Mesothelial cell of epicardium (in vitro differentiated cells): ENCODE data around the gene NPSR1. TPM values are rescaled to one million over a fixed set of nuclear protein-coding genes. Genes with fewer than 3 reads are reported as not detected.

ENCODE experiments used
- DNase-seq, 2 experiments: peaks; one replicate each; pipeline ENCODE4 v3.0.0; 2021; ENCODE audit warnings: low spot score in 2 of 2; ENCODE audit not compliant: unreplicated experiment in 2 of 2
- H3K27ac Mint-ChIP-seq: 2 replicates; pipeline ENCODE4 v1.8.0; 2021; ENCODE audit warnings: mixed read lengths
- H3K27me3 Mint-ChIP-seq: 2 replicates; pipeline ENCODE4 v1.8.0; 2021; ENCODE audit warnings: low read depth, mixed read lengths
- H3K36me3 Mint-ChIP-seq: 2 replicates; pipeline ENCODE4 v1.8.0; 2021; ENCODE audit warnings: mixed read lengths
- H3K4me1 Mint-ChIP-seq: 2 replicates; pipeline ENCODE4 v1.8.0; 2021; ENCODE audit warnings: mixed read lengths
- H3K4me3 Mint-ChIP-seq: 2 replicates; pipeline ENCODE4 v1.8.0; 2021; ENCODE audit warnings: mild to moderate bottlenecking, moderate library complexity, mixed read lengths
- H3K9me3 Mint-ChIP-seq: 2 replicates; pipeline ENCODE4 v1.8.0; 2021; ENCODE audit warnings: mixed read lengths
- total RNA-seq: library from RNA; stranded (reverse); gene quantifications from 3 replicates; pipeline ENCODE4 v1.2.1, GENCODE V29; 2021
- TF ChIP-seq, protein P1 (sequence below): fragments of 200-600 bp; sonication (generic); IDR thresholded peaks from one replicate; pipeline ENCODE4 v1.5.0; 2021; ENCODE audit warnings: antibody characterized with exemption; ENCODE audit not compliant: unreplicated experiment

The NPSR1 gene
- total RNA-seq, 1 donor from 2014 or later, result not detected

DNA sequence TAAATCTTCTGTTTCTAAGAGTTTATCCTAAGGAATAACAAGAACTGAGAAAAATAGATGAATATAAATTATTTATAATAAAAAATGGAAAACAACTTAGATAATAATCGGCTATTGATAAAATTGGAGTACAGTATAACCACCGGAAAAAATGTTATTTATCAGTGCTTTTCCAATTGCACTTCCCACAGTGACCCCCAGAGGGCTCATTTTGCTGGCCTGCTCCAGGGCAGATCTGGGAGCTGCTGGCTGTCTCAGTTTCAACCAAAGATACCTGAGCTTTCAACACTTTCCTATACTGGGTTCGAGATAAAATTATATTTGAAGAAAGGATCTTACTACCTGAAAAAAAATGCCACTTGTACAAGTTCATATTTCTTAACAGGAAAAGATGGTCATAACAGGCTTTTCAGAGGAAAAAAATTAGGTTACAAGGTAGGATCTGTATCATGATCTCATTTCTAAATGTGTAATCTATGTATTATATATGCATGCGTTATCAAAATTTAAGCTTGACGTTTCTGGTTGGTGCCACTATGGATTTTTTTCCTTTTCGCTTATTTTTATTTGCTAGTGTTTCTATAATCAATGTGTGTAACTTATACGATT lies 165.7 kb downstream of the NPSR1 start:
- no peak overlapping the region for H3K4me3 Mint-ChIP-seq
- H3K9me3 Mint-ChIP-seq, result no peaks in the 10 kb centered on the region
- H3K27me3 Mint-ChIP-seq, result peaks cover 6% of the 10 kb centered on the region
- H3K27ac Mint-ChIP-seq, result no peak overlapping the region
- TF ChIP-seq, protein P1, sequence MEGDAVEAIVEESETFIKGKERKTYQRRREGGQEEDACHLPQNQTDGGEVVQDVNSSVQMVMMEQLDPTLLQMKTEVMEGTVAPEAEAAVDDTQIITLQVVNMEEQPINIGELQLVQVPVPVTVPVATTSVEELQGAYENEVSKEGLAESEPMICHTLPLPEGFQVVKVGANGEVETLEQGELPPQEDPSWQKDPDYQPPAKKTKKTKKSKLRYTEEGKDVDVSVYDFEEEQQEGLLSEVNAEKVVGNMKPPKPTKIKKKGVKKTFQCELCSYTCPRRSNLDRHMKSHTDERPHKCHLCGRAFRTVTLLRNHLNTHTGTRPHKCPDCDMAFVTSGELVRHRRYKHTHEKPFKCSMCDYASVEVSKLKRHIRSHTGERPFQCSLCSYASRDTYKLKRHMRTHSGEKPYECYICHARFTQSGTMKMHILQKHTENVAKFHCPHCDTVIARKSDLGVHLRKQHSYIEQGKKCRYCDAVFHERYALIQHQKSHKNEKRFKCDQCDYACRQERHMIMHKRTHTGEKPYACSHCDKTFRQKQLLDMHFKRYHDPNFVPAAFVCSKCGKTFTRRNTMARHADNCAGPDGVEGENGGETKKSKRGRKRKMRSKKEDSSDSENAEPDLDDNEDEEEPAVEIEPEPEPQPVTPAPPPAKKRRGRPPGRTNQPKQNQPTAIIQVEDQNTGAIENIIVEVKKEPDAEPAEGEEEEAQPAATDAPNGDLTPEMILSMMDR, result peak; percentile 92
- H3K4me1 Mint-ChIP-seq, result no peaks in the 10 kb centered on the region
- H3K36me3 Mint-ChIP-seq, result no peaks in the 10 kb centered on the region
- DNase-seq, result peak in 1 of 2 experiments; percentile 71

DNA sequence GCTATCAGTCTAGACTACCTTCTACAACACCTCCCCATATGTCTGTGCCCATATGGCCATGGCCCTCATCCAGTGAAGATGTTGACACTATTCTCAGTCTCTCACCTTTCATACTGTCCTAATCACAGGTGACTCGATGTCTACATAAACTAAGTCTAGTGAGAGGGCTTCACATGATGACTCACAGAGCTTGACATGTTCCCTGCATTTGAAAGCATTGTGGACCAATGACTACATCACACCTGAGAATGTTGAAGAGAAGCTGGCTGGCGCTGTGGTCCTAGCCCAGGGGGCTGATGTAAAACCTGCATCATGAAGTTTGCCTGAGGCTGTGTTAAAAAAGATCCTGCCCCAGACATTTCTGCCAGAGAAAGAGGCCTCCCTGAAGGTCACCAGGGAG lies 167.2 kb downstream of the NPSR1 start:
- Mint-ChIP-seq H3K4me1 (no peaks in the 10 kb centered on the region), H3K27me3 (peaks cover 8% of the 10 kb centered on the region), H3K9me3 (no peaks in the 10 kb centered on the region), H3K4me3 (no peak overlapping the region), H3K27ac (no peak overlapping the region), H3K36me3 (no peaks in the 10 kb centered on the region)
- TF ChIP-seq, protein P1, result no peak
- DNase-seq, result no peak

DNA sequence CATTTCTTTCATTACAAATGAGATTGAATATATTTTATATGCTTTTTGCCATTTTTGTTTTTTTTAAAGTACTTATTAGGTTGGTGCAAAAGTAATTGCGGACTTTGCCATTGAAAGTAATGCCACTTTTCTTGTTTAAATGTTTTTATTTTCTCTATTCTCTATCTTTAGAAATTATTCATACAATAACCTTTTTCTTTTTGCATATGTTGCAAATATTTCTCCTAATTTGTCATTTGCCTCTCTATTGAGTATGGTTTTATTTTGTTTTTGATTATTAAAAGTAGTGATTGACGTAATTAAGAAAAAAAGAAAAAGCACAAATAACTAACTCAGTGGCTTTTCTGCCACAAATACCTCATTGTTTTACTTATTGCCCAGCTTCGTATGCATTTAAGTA lies 172.4 kb downstream of the NPSR1 start:
- no peaks in the 10 kb centered on the region for H3K36me3 Mint-ChIP-seq

DNA sequence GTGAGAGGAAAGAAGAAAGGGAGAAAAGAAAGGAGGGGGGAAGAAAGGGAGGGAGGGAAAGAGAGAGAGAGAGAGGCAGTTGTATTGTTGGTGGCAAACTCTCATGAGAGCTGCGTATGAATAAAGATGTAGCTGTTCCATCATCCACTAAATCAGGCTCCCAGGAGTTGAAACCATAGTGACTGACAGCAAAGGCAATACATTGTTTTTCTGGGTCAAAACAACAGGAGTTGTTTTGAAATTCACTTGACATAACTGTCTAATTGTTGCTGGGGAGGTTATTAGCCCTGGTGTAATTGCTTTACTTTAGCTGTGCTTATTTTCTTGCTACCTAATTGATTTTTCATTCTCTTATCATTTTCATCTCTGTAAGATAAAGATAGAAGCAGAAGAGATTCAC lies 173.4 kb downstream of the NPSR1 start:
- Mint-ChIP-seq H3K36me3 (no peaks in the 10 kb centered on the region), H3K4me3 (no peak overlapping the region), H3K9me3 (no peaks in the 10 kb centered on the region), H3K4me1 (no peaks in the 10 kb centered on the region), H3K27me3 (peaks cover 5% of the 10 kb centered on the region), H3K27ac (no peak overlapping the region)
- no peak for DNase-seq
- TF ChIP-seq, protein P1, result no peak

More for the DNA sequence above, 172.4 kb downstream of the NPSR1 start:
- TF ChIP-seq, protein P1, result no peak
- Mint-ChIP-seq H3K4me3 (no peak overlapping the region), H3K9me3 (no peaks in the 10 kb centered on the region), H3K27me3 (peaks cover 6% of the 10 kb centered on the region), H3K4me1 (no peaks in the 10 kb centered on the region), H3K27ac (no peak overlapping the region)
- no peak for DNase-seq

DNA sequence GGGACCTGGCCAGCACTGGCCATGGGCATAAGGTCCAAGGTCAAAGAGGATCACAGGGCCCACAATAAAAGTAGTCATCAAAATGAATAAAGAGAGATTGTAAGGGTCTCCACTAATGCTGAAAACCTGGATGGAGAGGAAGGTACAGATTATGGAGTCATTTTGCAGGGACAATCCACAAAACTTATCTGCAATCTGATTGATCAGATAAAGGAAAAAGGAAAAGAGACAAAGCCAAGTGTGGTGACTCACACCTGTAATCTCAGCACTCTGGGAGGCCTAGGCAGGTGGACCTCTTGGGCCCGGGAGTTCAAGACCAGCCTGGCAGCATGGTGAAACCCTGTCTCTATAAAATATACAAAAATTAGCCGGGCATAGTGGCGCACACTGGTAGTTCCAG lies 174.0 kb downstream of the NPSR1 start:
- TF ChIP-seq, protein P1, result no peak
- Mint-ChIP-seq H3K9me3 (no peaks in the 10 kb centered on the region), H3K27me3 (peaks cover 5% of the 10 kb centered on the region), H3K36me3 (no peaks in the 10 kb centered on the region), H3K4me1 (no peaks in the 10 kb centered on the region), H3K4me3 (no peak overlapping the region), H3K27ac (no peak overlapping the region)
- no peak for DNase-seq
